Measurements from ENCODE around the gene UPK3BL2. TPM values are rescaled to one million over a fixed set of nuclear protein-coding genes. Genes with fewer than 3 reads are reported as not detected.
A peak's percentile ranks its signal among the peaks of the same experiment; 100 is the strongest.
"Not testable (repeated sequence)": the region's sequence is repeated elsewhere in the genome, so short reads cannot be mapped to it uniquely, and the experiment has no call there.

UPK3BL2 gene
- 1 to 10 TPM; 2.9 to 3.1 TPM for total RNA-seq
- long read RNA-seq, partial matches to known transcripts = 1 of 2 reads
- long read RNA-seq, other reads (novel, unspliced or antisense) = 0 of 2 reads

GRCh38 chr7:102543596-102543995 is at the start of gene UPK3BL2:
TSS of gene UPK3BL2 (minus strand) at chr7:102543696. CDS start at chr7:102543636, 60 bp downstream.
- DNase-seq; intact Hi-C loops (cut with DNase I): not testable (repeated sequence)
- peak in 1 of 2 donors; percentile 41 for ATAC-seq

- DNase-seq (peak; percentile 35), ATAC-seq (peak; percentile 87 to 92)
- intact Hi-C loops (cut with DNase I) = not testable (repeated sequence)
Measured at GRCh38 chr7:102592477-102593019, 49.1 kb upstream of the UPK3BL2 start.

- intact Hi-C loops (cut with DNase I); DNase-seq: not testable (repeated sequence)
- ATAC-seq = peak in 1 of 2 donors; percentile 27
Measured at GRCh38 chr7:102589857-102590256, 46.4 kb upstream of the UPK3BL2 start.

- peak in 1 of 2 donors; percentile 58 for ATAC-seq
- DNase-seq; intact Hi-C loops (cut with DNase I): not testable (repeated sequence)
Measured at GRCh38 chr7:102583495-102583894, 40.0 kb upstream of the UPK3BL2 start.

GRCh38 chr7:102581722-102582121 is 38.2 kb upstream of the UPK3BL2 start:
- ATAC-seq; DNase-seq; intact Hi-C loops (cut with DNase I): not testable (repeated sequence)

- DNase-seq = not testable (repeated sequence)
- ATAC-seq = peak in 1 of 2 donors; percentile 9
Measured at GRCh38 chr7:102578486-102578885, 35.0 kb upstream of the UPK3BL2 start.

GRCh38 chr7:102577315-102578240 is 34.1 kb upstream of the UPK3BL2 start:
- DNase-seq; ATAC-seq; intact Hi-C loops (cut with DNase I): not testable (repeated sequence)

More at GRCh38 chr7:102578486-102578885, 35.0 kb upstream of the UPK3BL2 start:
- intact Hi-C loops (cut with DNase I) = not testable (repeated sequence)

DNA sequence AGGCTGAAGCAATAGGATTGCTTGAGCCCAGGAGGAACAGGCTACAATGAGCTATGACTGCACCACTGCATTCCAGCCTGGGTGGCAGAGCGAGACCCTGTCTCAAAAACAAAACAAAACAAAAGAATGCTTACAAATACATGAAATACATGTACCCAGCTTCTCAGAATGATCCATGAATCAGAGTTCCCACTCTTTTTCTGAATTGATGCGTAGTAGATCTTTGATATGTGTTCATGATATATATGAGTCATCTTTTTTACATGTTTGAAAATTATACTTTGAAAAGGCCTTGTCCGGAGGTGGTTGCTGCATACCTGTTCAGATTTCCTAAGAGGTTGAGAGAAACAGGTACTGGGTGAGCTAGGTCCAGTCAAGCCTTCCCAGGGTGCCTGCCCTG is 32.9 kb upstream of the UPK3BL2 start:
- intact Hi-C loops (cut with DNase I); DNase-seq; ATAC-seq: not testable (repeated sequence)

- DNase-seq; intact Hi-C loops (cut with DNase I); ATAC-seq: not testable (repeated sequence)
Measured at GRCh38 chr7:102574607-102575006, 31.1 kb upstream of the UPK3BL2 start.

DNA sequence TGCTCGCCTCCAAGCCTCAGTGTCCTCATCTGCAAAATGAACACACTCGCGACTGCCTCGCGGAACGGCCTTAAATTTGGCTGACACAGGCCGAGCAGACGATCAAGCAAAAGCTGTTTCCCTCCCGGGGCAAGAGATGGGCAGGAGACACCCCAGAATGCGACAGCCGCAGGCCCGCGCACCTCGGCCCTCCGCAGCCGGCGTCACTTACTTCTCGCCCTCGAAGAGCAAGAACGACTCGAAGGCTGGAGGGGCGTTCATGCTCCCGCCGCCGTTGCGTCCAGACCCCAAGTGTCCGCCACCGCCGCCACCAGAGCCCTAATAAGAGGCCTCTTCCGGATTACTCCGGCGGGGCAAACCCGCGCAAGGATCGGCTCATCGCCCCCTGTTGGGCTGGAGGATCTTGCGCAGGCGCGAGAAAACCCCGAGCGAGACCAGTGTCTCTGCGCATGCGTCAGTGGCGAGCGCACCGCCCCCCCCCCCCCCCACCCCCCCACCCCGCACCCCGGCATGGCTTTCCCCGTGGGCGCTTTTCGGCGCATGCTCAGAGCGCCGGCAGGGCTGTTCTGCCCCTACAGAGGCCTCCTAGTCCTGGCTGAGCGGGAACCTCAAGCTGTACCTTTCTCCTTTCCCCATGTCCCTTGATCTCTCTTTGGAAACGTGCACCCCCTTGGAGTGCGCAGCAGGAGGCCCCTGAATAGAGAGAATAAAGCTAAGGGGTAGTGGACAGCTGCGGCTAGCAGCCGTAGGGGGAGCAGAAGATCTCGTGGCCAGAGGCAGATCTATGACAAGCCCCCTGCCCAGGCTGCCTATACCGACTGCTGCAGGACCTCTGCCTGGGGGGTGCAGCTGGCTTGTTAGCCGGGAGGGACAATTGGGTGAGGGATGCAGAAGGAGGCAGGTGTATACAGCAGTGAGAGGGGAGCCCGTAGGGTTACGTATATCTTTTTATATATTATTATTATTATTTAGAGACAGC is 29.1 kb upstream of the UPK3BL2 start, which contains the start of gene POLR2J3:
Gene POLR2J3, minus strand, starts transcription at position 323 of the 979 bp plus-strand sequence. Its CDS starts 62 bp downstream, at position 261.
- DNase-seq (peak; percentile 97), ATAC-seq (peak; percentile 97)
- intact Hi-C loops (cut with DNase I) = not testable (repeated sequence)

DNA sequence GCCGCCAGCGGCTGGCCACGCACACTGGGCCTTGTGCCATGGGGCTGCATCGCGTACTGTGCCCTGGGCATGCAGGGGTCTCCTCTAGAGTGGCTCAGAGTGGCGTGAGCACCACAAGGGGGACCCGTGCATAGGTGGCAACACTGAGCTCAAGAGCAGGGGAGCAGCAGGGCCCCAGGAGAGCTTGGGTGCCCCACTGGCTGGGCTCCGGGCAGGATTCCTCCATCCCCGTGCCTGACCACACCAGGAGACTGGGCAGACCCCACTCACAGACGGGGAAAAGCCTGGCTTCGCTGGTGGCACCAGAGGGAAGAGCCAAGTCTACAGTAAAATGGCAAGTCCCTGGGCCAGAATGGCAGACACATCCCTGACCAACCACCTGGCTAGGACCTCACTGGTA is 25.1 kb upstream of the UPK3BL2 start:
- ATAC-seq; intact Hi-C loops (cut with DNase I); DNase-seq: not testable (repeated sequence)

DNA sequence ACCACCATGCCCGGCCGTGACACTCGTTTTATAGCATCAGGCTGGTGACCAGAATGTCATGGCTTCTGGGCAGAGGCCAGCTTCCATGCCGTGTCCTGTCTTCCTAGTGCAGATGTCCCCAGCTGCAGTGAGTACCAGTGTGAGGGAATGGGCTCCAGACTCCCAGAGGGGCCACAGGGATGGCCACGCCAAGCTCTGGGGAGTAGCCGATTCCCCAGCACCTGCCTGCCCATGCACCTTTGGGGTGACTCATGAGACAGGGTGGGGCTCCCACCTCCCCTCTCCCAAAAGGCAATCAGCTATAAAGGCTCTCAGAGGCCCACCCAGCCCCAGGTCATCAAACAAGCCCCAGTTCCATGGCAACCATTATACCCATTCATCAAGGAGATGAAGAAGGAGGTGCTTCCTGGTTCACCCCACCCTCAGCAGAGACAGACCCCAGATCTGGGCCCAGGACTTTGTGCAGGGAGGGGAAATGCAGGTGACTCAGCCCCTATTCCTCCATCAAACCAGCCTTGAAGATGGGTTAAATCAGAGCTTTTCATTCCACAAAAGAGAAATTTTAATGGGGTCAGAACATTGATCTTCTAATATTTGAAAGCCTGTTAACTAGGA is 7.4 kb upstream of the UPK3BL2 start, which contains the start of gene SPDYE2:
Gene SPDYE2, plus strand, starts transcription at position 419 of the 615 bp plus-strand sequence. CDS start 2,030 bp downstream, outside the sequence.
- ATAC-seq = peak in 1 of 2 donors; percentile 45
- intact Hi-C loops (cut with DNase I); DNase-seq: not testable (repeated sequence)

- DNase-seq; intact Hi-C loops (cut with DNase I); ATAC-seq: not testable (repeated sequence)
Measured at GRCh38 chr7:102546353-102546752, 2.9 kb upstream of the UPK3BL2 start.

GRCh38 chr7:102545288-102545687 is 1.8 kb upstream of the UPK3BL2 start:
- DNase-seq; intact Hi-C loops (cut with DNase I); ATAC-seq: not testable (repeated sequence)

DNA sequence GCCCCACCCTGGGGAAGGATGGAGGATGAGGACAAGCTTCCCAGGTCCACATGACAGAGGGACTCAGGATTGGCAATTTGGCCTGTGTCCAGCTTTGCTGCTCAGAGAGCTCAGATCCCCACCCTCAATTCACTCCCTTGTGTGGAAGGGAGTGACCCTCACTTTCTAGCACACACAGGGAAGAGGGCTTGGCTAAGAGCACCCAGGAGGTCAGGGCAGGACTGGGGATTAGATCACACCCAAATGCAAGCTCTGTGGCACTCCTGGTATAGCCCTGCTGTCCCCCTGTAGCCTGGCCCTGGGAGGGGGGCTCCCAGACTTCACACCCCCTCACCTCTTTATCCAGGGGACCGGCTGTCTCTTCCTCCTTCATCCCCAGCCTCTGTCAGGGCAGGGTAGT is 876 bp upstream of the UPK3BL2 start:
- DNase-seq; intact Hi-C loops (cut with DNase I); ATAC-seq: not testable (repeated sequence)

GRCh38 chr7:102542771-102543170 is 725 bp downstream of the UPK3BL2 start:
- ATAC-seq; DNase-seq; intact Hi-C loops (cut with DNase I): not testable (repeated sequence)

GRCh38 chr7:102542083-102542482 is 1.4 kb downstream of the UPK3BL2 start:
- intact Hi-C loops (cut with DNase I); DNase-seq: not testable (repeated sequence)
- ATAC-seq = peak in 1 of 2 donors; percentile 2

GRCh38 chr7:102540604-102541003 is 2.9 kb downstream of the UPK3BL2 start:
- DNase-seq; intact Hi-C loops (cut with DNase I); ATAC-seq: not testable (repeated sequence)

All from left cardiac atrium (tissue), 4 donors.